HG03342 (cell line): ENCODE data around the gene CMC2.

Experiments
- ATAC-seq: cut with Tn5 transposase; IDR thresholded peaks from one replicate; pipeline ENCODE4 v1.9.1; 2021; ENCODE audit warnings: mild to moderate bottlenecking, moderate library complexity; ENCODE audit not compliant: unreplicated experiment

Gene CMC2

GRCh38 chr16:81003610-81004460, 2.9 kb downstream of the CMC2 start:
- no peak for ATAC-seq

- no peak for ATAC-seq
Measured at GRCh38 chr16:81003064-81003463, 3.6 kb downstream of the CMC2 start.

DNA sequence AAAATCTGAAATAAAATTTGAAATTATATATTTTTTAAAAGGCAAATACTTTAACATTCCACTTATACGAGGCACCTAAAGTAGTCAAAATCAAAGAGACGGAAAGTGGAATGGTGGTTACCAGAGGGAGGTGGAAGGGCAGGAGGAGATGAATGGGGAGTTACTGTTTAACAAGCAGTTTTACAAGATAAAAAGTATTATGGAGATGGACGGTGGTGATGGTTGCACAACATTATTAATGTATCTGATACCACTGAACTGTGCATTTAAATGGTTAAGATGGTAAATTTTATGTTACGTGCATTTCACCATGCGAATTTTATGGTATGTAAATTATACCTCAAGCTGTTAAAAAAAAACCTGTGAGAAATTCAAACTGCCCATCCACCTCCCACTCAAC, 5.4 kb downstream of the CMC2 start:
- no peak for ATAC-seq

DNA sequence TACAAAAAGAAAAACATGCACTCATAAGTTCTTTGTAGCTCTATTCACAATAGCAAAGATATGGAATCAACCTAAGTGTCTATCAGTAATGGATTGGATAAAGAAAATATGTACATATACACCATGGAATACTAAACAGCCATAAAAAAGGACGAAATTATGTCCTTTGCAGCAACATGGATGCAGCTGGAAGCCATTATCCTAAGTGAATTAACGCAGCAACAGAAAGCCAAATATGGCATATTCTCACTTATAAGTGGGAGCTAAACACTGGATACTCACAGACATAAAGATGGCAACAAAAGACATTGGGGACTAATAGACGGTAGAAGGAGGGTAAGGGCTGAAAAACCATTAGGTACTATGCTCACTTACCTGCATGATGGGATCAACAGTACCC, 5.8 kb downstream of the CMC2 start:
- no peak for ATAC-seq

GRCh38 chr16:80997964-80998620, 8.6 kb downstream of the CMC2 start:
- ATAC-seq, result no peak

DNA sequence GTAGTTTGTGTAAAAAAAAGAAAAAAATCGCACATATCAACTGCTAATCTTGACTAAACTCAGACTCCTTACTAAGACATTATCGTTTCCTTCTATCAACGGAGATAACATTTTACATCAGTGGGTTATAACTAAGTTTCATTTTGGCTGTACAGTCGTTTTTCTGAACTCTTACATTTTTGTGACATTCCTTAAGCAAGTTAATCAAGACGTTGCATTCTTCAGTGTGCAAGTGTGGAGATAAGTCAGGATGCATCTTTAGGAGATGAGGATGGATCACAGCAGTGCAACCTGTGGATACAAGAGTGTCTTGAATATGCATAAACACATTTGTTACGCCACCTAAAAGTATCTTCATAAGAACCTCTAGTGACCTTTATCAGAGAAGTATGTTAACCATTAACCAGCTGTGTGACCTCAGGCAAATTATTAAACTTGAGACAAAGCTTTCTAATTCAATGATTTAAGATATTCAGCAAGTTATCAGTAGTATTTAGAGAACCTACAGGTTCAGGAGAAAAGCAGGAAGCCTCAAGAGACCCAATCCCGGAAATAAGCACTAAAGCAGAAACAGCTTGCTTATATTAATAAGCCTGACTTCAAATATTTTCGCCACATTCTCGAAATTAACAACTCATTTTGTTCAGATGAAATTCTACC, 9.4 kb downstream of the CMC2 start:
- peak; percentile 67 for ATAC-seq

DNA sequence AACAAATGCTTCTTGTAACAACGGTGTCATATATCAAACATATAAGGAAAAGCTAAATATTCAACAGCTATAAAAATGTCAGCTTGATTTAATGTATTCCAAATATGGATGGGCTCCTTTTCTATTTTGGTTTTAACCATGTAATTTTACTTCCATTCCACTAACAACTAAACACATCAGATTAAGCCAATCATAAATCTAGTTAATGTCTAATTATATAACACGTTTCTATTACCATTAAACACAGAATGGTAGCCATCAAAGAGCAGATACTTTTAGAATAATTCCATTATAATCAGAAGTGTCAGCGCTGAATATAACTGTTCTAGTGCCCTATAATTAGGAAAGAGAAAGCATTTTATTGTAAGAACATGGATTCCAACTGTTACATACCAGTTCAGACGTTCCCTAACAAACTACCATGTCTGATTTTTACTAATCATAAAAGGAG, 10.0 kb downstream of the CMC2 start:
- ATAC-seq, result no peak

- ATAC-seq, result no peak
Measured at GRCh38 chr16:80994451-80994850, 12.2 kb downstream of the CMC2 start.

- no peak for ATAC-seq
Measured at GRCh38 chr16:80993834-80994233, 12.9 kb downstream of the CMC2 start.

DNA sequence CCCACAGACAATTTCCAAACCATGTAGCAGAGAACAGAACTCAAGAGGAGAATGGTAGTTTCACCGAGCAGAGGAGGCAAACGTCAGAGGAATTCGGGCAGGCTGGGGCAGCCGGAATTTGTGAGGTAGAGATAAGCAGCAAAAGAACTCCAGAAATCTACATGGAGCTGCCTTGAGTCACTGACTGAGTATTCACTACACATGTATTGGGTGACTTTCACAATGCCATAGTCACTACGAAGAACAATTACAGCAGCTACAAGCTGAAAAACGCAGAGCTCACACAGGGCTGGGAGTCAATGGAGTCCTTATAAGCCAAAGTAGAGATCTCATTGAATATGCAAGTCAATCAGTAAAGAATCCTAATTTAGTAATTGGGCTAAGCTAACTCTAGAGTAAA, 13.4 kb downstream of the CMC2 start:
- ATAC-seq, result no peak

DNA sequence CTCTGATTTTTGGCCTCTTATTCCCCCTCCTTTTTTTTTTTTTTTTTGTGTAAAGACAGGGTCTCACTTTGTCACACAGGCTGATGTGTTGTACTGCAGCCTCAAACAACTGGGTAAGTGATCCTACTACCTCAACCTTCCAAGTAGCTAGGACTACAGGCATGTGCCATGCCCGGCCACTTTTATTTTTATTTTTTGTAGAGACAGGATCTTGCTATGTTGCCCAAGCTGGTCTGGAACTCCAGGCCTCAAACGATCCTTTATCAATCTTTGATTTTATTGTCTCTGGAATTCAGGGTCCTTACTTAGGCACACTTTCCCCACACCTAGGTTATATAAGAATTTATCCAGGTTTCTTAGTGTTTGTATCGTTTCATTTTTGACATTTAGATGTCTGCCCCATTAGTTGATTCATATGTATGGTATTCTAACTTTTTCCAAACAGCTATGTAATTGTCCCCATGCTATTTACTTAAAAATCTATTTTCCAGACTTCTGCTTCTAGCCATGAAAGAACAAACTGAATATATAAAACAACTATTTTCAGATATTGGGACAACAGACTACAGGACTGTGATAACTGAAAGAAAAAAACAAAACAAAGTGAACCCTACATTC, 13.9 kb downstream of the CMC2 start:
- ATAC-seq, result no peak

DNA sequence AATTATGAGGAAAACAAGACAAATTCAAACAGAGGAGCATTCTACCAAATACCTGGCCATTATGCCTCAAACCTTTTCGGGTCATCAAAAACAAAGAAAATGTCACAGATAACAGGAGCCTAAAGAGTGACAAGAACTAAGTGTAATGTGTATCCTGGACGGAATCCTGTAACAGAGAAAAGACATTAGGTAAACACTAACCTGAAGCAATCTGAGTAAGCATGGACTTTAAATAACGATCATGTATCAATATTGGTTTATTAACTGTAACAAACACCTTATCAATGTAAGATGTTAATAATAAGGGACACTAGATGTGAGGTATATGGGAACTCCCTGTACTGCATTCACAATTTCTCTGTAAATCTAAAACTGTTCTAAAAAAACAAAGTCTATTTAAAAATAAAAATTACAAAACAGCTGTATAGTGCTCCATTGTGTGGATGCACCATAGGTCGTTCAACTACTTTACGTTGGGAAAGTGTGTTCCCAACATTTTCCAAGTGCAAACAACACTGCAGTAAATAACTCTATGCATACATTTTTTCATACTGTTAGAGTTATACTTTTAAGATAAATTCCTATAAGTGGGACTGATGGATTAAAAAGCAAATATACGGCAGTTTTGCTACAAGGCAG, 14.8 kb downstream of the CMC2 start:
- ATAC-seq, result no peak

DNA sequence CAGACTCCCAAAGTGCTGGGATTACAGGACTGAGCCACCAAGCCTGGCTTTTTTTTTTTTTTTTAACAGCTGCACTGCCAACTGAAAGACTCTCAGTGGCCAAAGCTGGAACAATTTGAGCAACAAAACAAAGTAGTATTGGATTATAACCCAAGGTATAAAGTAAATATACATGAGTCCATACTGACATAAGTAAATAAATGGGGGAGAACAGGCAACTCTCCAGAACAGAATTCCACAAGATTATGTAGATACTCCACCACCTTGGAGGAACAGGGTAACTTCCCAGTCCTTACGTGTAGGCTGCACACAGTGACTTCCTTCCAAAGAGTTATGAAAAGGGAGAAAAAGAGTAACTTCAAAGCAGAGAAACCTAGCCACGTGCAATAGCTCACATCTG, 15.7 kb downstream of the CMC2 start:
- ATAC-seq, result no peak

DNA sequence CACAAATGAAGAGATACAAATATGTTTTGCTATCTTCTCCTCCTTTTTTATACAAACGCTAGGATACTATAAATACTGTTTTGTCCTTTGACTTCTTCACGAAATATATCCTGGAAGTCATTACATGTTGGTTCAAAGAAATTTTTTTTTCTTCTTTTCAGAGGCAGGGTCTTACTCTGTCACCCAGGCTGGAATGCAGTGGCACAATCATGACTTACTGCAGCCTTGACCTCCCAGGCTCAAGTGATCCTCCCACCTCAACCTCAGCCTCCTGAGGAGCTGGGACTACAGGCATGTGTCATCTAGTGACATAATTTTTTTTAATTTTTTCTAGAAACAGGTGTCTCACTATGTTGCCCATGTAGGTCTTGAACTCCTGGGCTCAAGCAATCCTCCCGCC, 16.1 kb downstream of the CMC2 start:
- ATAC-seq, result no peak

GRCh38 chr16:80989801-80990200, 16.9 kb downstream of the CMC2 start:
- ATAC-seq, result no peak

GRCh38 chr16:80988756-80989155, 17.9 kb downstream of the CMC2 start:
- ATAC-seq, result no peak

- no peak for ATAC-seq
Measured at GRCh38 chr16:80986557-80986956, 20.1 kb downstream of the CMC2 start.

DNA sequence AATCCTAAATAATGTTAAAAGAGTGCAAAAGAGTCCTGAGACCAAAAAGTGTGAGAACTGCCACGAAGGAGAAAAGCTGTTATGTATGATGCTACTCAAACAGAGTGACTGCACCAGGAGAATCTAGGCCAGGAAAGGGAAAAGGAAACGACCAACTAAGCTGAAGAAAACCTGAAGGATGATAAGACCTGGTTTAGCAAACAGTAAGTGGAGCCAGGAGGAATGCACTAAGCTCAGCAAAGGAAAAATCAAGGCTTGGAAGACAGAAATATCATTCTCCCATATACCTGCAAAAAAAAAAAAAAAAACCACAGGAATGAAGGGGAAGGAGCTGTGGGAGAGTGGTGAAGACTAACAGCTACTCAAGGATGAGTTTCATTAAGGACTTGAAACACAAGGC, 21.1 kb downstream of the CMC2 start:
- no peak for ATAC-seq

- no peak for ATAC-seq
Measured at GRCh38 chr16:80984124-80984892, 22.4 kb downstream of the CMC2 start.

DNA sequence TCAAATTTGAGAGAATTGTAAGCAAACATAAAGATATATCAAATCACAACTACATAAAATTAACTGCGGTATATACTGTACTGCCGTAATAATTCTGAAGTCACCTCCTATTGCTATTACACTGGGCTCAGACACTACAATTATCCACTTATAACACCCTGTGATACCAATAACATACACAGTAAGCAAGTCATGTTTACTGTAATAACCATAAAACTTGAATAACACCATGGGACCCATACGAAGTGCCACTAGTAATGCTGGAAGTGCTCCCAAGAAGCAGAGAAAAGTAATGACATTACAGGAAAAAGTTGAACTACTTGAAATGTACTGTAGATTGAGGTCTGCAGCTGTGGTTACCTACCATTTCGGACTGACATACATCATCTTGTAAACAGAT, 24.0 kb downstream of the CMC2 start:
- no peak for ATAC-seq
